Measurements from ENCODE around the gene CCDC171.

CCDC171 gene

GRCh38 chr9:15867334-15867733 is 314.5 kb downstream of the CCDC171 start:
- DNase-seq (ENCODE audit: extremely low read depth, low read depth), result no peak
- no peak for TF ChIP-seq CTCF (IDR thresholded peaks at IDR 0.05; ENCODE audit: low read depth, low read length)

- no peak for TF ChIP-seq CTCF (IDR thresholded peaks at IDR 0.05; ENCODE audit: low read depth, low read length)
- DNase-seq (ENCODE audit: extremely low read depth, low read depth), result no peak
Observed at GRCh38 chr9:15867988-15868387, 315.1 kb downstream of the CCDC171 start.

- TF ChIP-seq CTCF (IDR thresholded peaks at IDR 0.05; ENCODE audit: low read depth, low read length), result peak; percentile 53
- peak; percentile 27 for DNase-seq (ENCODE audit: extremely low read depth, low read depth)
Observed at GRCh38 chr9:15873573-15874177, 320.8 kb downstream of the CCDC171 start.

- no peak for DNase-seq (ENCODE audit: extremely low read depth, low read depth)
- no peak for TF ChIP-seq CTCF (IDR thresholded peaks at IDR 0.05; ENCODE audit: low read depth, low read length)
Observed at GRCh38 chr9:15882328-15882727, 329.5 kb downstream of the CCDC171 start.

GRCh38 chr9:15882883-15883282 is 330.0 kb downstream of the CCDC171 start:
- DNase-seq (ENCODE audit: extremely low read depth, low read depth), result no peak
- no peak for TF ChIP-seq CTCF (IDR thresholded peaks at IDR 0.05; ENCODE audit: low read depth, low read length)

- DNase-seq (ENCODE audit: extremely low read depth, low read depth), result no peak
Observed at GRCh38 chr9:15885464-15885863, 332.6 kb downstream of the CCDC171 start.

GRCh38 chr9:15889555-15889954 is 336.7 kb downstream of the CCDC171 start:
- no peak for DNase-seq (ENCODE audit: extremely low read depth, low read depth)
- no peak for TF ChIP-seq CTCF (IDR thresholded peaks at IDR 0.05; ENCODE audit: low read depth, low read length)

More at GRCh38 chr9:15885464-15885863, 332.6 kb downstream of the CCDC171 start:
- no peak for TF ChIP-seq CTCF (IDR thresholded peaks at IDR 0.05; ENCODE audit: low read depth, low read length)
